Activated CD4-positive, alpha-beta T cell treated with anti-CD3 and anti-CD28 coated beads, Interleukin-2, amount 50 U/mL, for 48 hours (primary cell): ENCODE measurements around the gene COTL1.
A peak's percentile ranks its signal among the peaks of the same experiment; 100 is the strongest.
"Not testable (repeated sequence)": the region's sequence is repeated elsewhere in the genome, so short reads cannot be mapped to it uniquely, and the experiment has no call there.

Experiments
- DNase-seq, 2 experiments: peaks; one replicate each; pipeline ENCODE4 v3.0.0-alpha.2; 2020

COTL1 gene

DNA sequence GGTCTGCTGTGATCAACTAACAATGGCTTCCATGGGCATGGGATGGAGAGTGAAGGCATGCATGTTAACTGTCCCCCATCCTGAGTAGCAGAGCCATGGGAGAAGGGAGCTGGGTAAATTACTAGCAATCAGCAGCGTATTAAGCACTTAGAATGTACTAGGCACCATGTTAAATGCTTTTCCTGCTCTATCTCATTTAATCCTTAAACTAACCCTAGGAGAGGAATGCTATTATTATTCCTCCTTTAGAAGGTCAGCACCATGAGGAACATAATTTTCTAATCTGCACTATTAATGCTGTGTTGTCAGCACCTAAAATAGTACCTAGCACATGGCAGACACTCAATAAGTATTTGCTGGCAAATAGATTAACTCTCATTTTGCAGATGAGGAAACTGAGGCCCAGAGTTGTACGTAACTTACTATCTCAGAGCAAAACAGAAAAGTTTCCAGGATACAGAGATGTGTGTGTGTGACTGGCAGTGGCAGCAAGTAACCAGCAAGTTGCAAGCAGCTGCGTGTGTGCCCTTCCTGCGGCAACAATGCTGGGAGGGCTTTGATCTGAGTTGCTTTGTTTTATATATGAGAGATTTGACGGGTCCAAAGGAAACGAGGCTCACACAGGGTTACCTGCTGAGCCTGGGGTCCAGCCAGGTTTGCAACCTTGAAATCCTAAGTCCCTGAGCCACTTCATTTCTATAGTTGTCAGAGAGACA is 23.9 kb upstream of the COTL1 start:
- DNase-seq = no peak

GRCh38 chr16:84640145-84640544 is 22.3 kb upstream of the COTL1 start:
- DNase-seq = no peak

- no peak for DNase-seq
Observed at GRCh38 chr16:84638231-84638806, 20.4 kb upstream of the COTL1 start.

GRCh38 chr16:84637709-84638108 is 19.8 kb upstream of the COTL1 start:
- no peak for DNase-seq

DNA sequence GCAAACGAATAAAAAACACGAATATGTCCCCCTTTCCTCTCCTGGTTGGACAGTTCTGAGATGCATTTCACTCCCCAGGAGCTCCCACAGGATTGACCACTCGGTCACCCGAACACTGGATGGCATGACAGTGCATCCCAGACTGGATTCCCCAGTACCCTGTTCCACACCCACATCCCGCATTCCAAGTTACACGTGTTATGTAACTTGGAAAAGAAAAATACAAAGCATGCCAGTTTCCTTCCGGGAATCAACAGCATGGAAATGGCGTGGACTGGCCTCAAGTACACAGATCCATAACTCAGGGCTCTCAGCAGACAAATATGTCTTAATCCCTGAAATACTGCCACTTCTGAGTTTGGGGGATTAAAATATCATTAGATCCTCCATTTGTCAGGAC is 17.8 kb upstream of the COTL1 start:
- no peak for DNase-seq

- DNase-seq = no peak
Observed at GRCh38 chr16:84633622-84634021, 15.7 kb upstream of the COTL1 start.

- not testable (repeated sequence) for DNase-seq
Observed at GRCh38 chr16:84632862-84633261, 15.0 kb upstream of the COTL1 start.

DNA sequence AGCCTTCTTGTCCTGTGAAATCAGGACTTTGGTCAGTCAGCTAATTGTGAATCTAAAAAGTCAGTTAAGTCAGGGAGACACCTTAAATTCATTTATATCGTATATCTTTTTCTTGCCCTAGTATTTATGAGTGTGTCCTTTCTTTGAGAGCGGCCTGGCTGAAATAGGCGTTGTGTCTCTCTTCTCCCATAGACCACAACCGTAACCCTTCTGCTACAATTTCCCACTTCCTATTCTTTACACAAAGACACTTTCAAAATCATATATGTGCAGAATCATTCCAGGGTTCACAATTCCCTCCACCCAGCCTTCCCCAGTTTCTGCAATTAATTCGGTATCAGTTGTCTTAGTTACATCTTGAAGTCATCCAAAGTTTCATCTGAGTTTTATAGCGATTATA is 14.0 kb upstream of the COTL1 start:
- DNase-seq = no peak

GRCh38 chr16:84631153-84631466 is 13.2 kb upstream of the COTL1 start:
- no peak for DNase-seq

GRCh38 chr16:84630446-84631152 is 12.7 kb upstream of the COTL1 start:
- DNase-seq = no peak

DNA sequence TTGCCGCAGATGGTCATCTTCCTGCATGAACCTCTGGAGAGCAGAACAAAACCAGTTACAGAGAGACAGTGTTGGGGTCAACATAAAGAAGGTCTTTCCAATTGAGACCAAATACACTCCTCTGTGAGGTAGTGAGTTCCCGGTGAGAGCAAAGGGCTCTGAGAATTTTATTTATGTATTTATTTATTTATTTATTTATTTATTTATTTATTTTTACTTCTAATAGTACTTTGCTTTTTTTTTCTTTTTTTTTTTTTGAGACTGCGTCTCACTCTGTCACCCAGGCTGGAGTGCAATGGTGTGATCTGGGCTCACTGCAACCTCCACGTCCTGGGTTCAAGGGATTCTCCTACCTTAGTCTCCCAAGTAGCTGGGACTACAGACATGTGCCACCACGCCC is 12.1 kb upstream of the COTL1 start:
- DNase-seq = no peak

- DNase-seq = no peak
Observed at GRCh38 chr16:84629580-84629979, 11.7 kb upstream of the COTL1 start.

- no peak for DNase-seq
Observed at GRCh38 chr16:84628226-84628731, 10.4 kb upstream of the COTL1 start.

- DNase-seq = no peak
Observed at GRCh38 chr16:84625556-84625955, 7.7 kb upstream of the COTL1 start.

DNA sequence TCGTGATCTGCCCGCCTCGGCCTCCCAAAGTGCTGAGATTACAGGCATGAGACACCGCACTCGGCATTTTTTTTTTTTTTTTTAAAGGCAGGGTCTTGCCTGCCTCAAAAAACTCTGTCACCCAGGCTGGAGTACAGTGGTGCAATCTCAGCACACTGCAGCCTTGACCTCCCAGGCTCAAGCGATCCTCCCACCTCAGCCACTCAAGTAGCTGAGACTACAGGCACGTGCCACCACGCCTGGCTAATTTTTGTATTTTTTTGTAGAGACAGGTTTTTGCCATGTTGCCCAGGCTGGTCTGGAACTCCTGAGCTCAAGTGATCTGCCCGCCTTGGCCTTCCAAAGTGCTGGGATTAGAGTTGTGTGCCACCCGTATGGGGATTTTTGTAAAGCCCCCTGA is 3.0 kb upstream of the COTL1 start:
- not testable (repeated sequence) for DNase-seq

DNA sequence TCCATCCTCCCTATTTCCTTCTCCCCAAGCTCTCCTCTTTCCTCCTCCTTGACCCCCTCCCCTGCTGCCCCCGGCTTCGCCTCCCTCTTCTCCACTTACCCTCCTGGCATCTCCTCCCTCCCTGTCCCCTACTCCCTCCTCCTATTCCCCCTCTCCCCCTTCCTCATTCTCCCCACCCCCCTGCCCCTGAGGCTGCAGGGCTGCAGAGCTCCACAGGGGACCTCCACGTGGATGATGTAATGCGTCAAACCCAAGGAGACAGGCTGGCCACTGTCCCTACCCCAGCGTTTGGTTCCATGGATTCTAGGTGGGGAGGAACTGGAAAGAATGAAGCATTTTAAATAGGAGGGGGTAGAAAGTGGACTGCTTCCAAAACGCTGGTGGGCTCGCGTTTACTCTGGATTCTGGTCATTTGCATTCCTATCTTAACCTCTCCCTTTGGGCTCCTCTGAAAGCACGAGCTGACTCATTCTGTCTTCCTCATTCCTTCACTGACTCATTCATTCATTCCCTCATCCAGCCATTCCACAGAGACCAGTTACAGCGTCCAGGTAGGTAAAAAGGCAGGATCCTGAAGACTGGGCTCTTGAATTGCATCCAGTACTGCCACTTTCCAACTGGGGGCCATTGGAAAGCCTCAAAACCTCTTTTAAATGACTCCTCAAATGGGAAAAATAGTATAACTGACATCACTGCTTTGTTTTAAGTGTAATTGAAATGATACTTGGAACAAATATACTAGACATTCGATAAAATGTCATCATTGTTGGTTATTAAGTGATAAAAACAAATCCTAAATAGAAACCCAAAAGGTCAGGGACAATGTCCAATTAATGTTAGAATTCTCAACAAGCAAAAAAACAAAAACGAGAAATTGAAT is 943 bp upstream of the COTL1 start:
- DNase-seq = no peak

DNA sequence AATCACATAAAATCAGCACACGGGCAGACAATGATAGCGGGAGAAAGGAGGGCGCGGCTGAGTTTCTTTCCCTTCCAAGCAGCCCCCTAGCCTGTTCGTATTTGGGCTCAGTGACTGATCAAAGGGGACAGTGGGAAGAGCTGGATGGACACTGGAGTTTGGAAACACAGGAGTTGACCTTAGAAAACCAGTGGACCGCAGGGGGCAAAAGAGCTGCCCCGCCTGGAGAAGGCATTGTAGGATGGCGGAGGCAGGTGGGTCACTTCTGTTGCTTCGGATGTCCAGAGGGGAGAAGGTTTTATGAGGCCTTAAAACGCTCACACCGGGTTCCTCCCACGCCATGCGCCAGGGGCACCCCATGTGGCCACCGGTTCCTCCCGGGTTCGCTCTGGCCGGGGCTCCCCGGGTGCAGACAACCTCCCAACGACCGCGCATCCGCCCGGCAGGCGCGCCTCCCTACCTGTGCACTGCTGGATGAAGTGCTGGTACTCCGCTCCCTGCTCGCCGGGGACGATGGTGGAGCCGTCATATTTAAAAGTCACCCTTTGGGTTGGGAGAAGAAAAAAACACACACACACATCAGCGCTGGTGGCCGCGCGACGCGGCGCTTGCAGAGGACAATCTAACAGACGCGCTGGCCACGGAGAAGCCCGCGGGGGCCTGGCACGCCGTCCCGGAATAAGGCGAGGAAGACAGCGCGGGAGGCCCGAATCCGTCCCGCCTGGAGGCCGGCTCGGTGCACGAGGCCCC is 662 bp downstream of the COTL1 start:
- DNase-seq = peak; percentile 55 to 66

- peak in 1 of 2 experiments; percentile 38 for DNase-seq
Observed at GRCh38 chr16:84616515-84616914, 1.4 kb downstream of the COTL1 start.

DNA sequence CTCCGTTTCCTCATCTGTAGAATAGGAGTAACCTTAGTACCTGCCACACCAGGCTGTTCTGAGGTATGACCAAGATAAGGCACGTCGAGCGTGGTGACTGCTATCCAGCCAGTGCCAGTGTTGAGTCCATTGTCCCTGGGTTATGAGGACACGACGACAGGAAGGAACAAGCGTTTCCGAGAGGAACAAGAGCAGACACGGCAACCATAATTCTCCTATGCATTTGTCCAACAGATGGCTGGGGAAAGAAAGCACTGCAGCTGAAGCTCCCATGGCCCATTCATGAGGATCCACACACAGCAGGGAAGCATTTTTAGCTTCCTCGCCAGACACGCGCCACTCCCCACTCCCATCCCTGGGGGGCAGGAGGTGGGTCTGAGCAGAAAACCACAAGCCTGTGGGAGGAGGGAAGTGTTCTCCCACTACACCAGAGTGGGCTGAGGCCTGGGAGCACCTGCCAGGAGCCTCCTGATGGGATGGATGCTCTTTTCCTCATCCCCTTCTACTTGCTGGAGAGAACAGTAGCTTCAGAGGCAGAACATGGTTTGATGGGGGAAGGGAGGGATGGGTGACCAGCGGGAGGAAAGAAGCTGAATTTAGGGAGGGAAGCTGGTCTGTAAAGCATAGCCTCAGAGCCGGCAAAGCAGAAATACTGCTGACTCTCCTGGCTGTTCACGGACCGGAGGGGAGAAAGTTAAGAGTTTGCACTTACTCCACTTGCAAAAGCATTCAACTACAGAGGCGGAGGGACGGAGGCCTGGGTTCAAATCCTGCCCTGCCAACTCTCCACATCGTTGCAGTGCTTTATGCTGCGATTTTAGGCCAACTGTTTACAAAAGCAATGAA is 2.7 kb downstream of the COTL1 start:
- DNase-seq = no peak

GRCh38 chr16:84614623-84614967 is 3.3 kb downstream of the COTL1 start:
- no peak for DNase-seq

GRCh38 chr16:84614073-84614459 is 3.8 kb downstream of the COTL1 start:
- DNase-seq = no peak
